Measurements from ENCODE around the gene KRTAP5-5. TPM values are rescaled to one million over a fixed set of nuclear protein-coding genes. Genes with fewer than 3 reads are reported as not detected.
"Not testable (repeated sequence)": the region's sequence is repeated elsewhere in the genome, so short reads cannot be mapped to it uniquely, and the experiment has no call there.

The KRTAP5-5 gene, protein sequence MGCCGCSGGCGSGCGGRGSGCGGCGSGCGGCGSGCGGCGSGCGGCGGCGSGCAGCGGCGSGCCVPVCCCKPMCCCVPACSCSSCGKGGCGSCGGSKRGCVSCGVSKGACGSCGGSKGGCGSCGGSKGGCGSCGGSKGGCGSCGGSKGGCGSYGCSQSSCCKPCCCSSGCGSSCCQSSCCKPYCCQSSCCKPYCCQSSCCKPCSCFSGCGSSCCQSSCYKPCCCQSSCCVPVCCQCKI
- 1 to 10 TPM in 1 of 4 donors, not detected in 3; 2.5 TPM for total RNA-seq

DNA sequence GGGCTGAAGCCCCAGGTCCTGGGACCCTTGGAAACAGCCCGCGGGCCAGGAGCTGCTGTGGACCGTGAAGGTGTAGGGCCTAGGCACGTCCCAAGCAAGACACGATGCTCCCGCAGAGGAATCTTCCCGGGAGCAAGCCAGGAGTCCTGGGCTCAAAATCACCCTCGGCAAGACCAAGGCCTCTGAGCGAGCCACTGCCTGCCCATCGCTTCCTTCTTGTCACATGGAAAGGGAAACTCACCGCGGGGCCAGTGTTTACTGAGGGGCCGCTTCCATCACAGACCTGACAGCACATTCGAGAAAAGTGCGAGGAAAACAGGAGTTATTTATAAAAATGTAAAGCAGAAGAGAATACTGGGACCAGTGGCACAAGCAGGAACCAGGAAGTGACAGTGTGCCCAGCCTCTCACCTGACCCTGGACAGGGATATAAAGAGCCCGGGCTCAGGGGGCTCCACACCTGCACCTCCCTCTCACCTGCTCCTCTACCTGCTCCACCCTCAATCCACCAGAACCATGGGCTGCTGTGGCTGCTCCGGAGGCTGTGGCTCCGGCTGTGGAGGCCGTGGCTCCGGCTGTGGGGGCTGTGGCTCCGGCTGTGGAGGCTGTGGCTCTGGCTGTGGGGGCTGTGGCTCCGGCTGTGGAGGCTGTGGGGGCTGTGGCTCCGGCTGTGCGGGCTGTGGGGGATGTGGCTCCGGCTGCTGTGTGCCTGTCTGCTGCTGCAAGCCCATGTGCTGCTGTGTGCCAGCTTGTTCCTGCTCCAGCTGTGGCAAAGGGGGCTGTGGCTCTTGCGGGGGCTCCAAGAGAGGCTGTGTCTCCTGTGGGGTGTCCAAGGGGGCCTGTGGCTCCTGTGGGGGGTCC is at the start of gene KRTAP5-5:
KRTAP5-5 (plus strand) TSS at position 450 of the 860 bp plus-strand sequence; CDS start at position 516, 66 bp downstream.
- no peak within 1 kb of the TSS for H3K4me3 ChIP-seq (ENCODE audit: low read depth, poor library complexity, severe bottlenecking)
- 74 to 79% methylated on average over 10 to 22 of the region's 26 CpGs for WGBS, 2 donors
- intact Hi-C loops (cut with DNase I; ENCODE audit: low total_unique reads): no loop called here
- no peak for TF ChIP-seq POLR2A (IDR thresholded peaks at IDR 0.05)
- TF ChIP-seq, protein P1, sequence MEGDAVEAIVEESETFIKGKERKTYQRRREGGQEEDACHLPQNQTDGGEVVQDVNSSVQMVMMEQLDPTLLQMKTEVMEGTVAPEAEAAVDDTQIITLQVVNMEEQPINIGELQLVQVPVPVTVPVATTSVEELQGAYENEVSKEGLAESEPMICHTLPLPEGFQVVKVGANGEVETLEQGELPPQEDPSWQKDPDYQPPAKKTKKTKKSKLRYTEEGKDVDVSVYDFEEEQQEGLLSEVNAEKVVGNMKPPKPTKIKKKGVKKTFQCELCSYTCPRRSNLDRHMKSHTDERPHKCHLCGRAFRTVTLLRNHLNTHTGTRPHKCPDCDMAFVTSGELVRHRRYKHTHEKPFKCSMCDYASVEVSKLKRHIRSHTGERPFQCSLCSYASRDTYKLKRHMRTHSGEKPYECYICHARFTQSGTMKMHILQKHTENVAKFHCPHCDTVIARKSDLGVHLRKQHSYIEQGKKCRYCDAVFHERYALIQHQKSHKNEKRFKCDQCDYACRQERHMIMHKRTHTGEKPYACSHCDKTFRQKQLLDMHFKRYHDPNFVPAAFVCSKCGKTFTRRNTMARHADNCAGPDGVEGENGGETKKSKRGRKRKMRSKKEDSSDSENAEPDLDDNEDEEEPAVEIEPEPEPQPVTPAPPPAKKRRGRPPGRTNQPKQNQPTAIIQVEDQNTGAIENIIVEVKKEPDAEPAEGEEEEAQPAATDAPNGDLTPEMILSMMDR (IDR thresholded peaks at IDR 0.05): no peak
- DNase-seq (ENCODE audit: low spot score in 2 of 2): no peak

DNA sequence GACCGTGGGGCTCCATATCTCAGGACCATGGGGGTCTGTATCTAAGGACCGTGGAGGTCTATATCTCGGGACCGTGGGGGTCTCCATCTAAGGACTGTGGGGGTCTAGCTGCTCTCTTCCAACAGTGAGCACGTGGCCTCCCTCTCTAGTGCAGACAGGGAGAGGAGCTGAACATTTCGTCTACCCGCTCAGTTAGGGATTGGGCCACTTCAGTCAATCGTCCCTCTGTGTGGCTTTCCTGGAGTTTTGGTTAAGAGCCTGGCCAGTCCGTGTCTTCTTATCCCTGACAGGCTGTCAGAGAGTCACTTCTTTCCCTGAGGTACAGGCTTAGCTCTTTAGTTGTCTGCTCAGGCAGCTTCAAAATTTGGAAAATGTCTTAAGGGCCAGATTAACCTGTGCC is 47.6 kb upstream of the KRTAP5-5 start:
- intact Hi-C loops (cut with DNase I; ENCODE audit: low total_unique reads): no loop called here
- TF ChIP-seq, protein P1 (IDR thresholded peaks at IDR 0.05): no peak
- TF ChIP-seq POLR2A (IDR thresholded peaks at IDR 0.05): no peak
- H3K4me3 ChIP-seq (ENCODE audit: low read depth, poor library complexity, severe bottlenecking): no peak overlapping the region
- WGBS, 2 donors: 87 to 89% methylated on average over 9 of the region's 9 CpGs
- no peak for DNase-seq (ENCODE audit: low spot score in 2 of 2)

DNA sequence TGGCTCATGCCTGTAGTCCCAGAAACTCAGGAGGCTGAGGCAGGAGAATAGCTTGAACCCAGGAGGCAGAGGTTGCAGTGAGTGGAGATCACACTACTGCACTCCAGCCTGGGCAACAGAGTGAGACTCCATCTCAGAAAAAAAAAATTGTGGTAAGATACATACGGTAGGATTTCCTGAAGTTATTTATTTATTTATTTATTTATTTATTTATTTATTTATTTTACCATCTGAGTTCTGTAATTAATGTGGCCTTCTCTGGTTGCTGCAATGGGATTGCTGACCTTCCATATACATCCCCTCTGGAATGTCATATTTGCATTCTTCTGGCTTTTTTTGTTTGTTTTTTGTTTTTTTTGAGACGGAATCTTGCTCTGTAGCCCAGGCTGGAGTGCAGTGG is 46.7 kb upstream of the KRTAP5-5 start:
- WGBS, 2 donors: 68 to 72% methylated on average over 2 of the region's 2 CpGs
- H3K4me3 ChIP-seq (ENCODE audit: low read depth, poor library complexity, severe bottlenecking); DNase-seq (ENCODE audit: low spot score in 2 of 2); intact Hi-C loops (cut with DNase I; ENCODE audit: low total_unique reads): not testable (repeated sequence)

DNA sequence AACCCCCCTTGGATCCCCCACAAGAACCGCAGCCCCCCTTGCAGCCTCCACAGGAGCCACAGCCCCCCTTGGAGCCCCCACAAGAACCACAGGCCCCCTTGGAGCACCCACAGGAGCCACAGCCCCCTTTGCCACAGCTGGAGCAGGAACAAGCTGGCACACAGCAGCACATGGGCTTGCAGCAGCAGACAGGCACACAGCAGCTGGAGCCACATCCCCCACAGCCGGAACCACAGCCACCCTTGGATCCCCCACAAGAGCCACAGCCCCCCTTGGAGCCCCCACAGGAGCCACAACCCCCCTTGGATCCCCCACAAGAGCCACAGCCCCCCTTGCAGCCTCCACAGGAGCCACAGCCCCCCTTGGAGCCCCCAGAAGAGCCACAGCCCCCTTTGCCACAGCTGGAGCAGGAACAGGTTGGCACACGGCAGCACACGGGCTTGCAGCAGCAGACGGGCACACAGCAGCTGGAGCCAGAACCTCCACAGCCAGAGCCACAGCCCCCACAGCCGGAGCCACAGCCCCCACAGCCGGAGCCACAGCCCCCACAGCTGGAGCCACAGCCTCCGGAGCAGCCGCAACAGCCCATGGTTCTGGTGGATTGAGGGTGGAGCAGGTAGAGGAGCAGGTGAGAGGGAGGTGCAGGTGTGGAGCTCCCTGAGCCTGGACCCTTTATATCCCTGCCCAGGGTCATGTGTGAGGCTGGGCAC is 44.8 kb upstream of the KRTAP5-5 start, which contains the start of gene KRTAP5-1:
KRTAP5-1 (minus strand) TSS at position 623 of the 710 bp plus-strand sequence; CDS start at position 589, 34 bp downstream.
- H3K4me3 ChIP-seq (ENCODE audit: low read depth, poor library complexity, severe bottlenecking); intact Hi-C loops (cut with DNase I; ENCODE audit: low total_unique reads); DNase-seq (ENCODE audit: low spot score in 2 of 2): not testable (repeated sequence)
- 40 to 74% methylated on average over 3 to 6 of the region's 9 CpGs for WGBS, 2 donors

DNA sequence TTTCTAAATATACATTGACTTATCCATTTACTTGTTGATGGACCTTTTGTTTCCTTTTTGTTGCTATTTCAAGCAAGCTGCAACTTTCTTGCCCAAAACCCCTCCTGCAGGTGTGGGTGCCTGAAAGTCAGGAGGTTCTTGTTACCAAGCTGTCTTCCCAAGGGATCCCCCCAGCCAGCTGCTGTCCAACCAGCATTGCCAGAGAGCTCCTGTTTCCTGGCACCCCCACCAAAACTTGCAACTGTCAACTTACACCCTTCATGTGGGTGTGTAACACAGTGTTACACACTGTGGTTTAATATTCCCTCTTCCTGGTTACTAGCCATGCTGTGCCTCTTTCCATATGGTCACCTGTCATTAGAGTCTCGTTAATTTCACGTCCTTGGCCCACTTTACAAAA is 42.9 kb upstream of the KRTAP5-5 start:
- H3K4me3 ChIP-seq (ENCODE audit: low read depth, poor library complexity, severe bottlenecking): no peak overlapping the region
- no peak for DNase-seq (ENCODE audit: low spot score in 2 of 2)
- intact Hi-C loops (cut with DNase I; ENCODE audit: low total_unique reads): no loop called here
- 73 to 80% methylated on average over 2 of the region's 2 CpGs for WGBS, 2 donors
- no peak for TF ChIP-seq POLR2A (IDR thresholded peaks at IDR 0.05)
- TF ChIP-seq, protein P1 (IDR thresholded peaks at IDR 0.05): no peak

DNA sequence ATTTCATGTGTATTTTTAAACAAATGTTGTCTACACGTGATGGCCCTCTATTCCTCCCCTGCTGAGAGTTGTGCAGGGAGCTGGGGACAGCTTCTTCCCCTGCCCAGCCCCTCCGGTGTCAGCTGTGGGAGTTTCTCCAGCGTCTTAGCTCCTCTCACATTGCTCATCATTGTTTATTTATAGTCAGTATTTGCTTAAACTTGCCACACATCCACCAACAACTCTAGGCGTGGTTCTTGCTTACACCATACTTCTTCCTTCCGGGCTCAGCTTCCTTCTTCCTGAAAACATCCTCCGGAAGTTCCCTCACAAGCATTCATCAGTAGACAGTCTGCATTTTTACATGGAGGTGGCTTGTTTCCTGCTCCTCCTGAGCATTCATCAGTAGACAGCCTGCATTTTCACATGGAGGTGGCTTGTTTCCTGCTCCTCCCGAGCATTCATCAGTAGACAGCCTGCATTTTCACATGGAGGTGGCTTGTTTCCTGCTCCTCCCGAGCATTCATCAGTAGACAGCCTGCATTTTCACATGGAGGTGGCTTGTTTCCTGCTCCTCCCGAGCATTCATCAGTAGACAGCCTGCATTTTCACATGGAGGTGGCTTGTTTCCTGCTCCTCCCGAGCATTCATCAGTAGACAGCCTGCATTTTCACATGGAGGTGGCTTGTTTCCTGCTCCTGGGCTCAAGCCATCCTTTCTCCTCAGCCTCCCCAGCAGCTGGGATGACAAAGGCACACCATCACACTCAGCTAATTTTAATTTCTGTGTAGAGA is 40.2 kb upstream of the KRTAP5-5 start:
- H3K4me3 ChIP-seq (ENCODE audit: low read depth, poor library complexity, severe bottlenecking); intact Hi-C loops (cut with DNase I; ENCODE audit: low total_unique reads): not testable (repeated sequence)
- WGBS, 2 donors: 19 to 25% methylated on average over 8 to 9 of the region's 10 CpGs
- peak in 1 of 2 donors; percentile 49 for DNase-seq (ENCODE audit: low spot score in 2 of 2)

Data from lower leg skin (tissue), 4 donors.